ENCODE data around the gene ATP1A1. TPM values are rescaled to one million over a fixed set of nuclear protein-coding genes. Genes with fewer than 3 reads are reported as not detected.

The ATP1A1 gene
- total RNA-seq, 1 experiment from 2014 or later, result 484 TPM

DNA sequence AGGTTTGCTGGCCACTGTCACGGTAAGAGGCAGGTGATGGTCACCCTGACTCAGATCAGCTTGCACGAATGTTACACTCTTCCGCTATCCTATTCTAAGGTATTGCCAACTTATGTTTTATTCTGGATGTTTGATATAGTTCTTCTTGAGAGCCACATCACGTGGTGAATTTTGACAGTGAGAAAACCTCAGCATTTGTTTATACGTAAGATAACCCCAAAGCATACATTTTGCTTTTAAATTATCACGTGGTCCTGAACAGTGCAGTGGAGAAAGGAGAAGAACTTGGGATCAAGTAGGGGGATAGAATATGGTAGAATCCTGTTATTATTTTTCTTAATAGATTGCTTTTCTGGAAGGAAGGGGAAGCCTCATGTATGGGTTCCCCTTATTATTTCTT lies 16.6 kb downstream of the ATP1A1 start:
- TF ChIP-seq CTCF (IDR thresholded peaks at IDR 0.05; ENCODE audit: unreplicated experiment), result no peak
- peaks cover 75% of the 10 kb centered on the region for H3K36me3 Mint-ChIP-seq (ENCODE audit: insufficient read depth, unreplicated experiment)
- no peak overlapping the region for H3K4me3 Mint-ChIP-seq (ENCODE audit: low read depth, unreplicated experiment)
- no peak for DNase-seq
- no peaks in the 10 kb centered on the region for H3K27me3 Mint-ChIP-seq (ENCODE audit: unreplicated experiment)
- no peaks in the 10 kb centered on the region for H3K9me3 Mint-ChIP-seq (ENCODE audit: low read depth, unreplicated experiment)
- no peak overlapping the region for H3K27ac Mint-ChIP-seq (ENCODE audit: unreplicated experiment)
- no TSS peak for BruUV-seq (replicated peaks)
- intact Hi-C loops (cut with micrococcal nuclease; ENCODE audit: unreplicated experiment), result no loop called here
- CTCF ChIA-PET, result no interaction called here
- H3K4me1 Mint-ChIP-seq (ENCODE audit: low read depth, unreplicated experiment), result peaks cover 15% of the 10 kb centered on the region

- Mint-ChIP-seq H3K27ac (ENCODE audit: unreplicated experiment) (no peak overlapping the region), H3K4me3 (ENCODE audit: low read depth, unreplicated experiment) (no peak overlapping the region), H3K27me3 (ENCODE audit: unreplicated experiment) (no peaks in the 10 kb centered on the region), H3K9me3 (ENCODE audit: low read depth, unreplicated experiment) (no peaks in the 10 kb centered on the region), H3K36me3 (ENCODE audit: insufficient read depth, unreplicated experiment) (peaks cover 74% of the 10 kb centered on the region), H3K4me1 (ENCODE audit: low read depth, unreplicated experiment) (peaks cover 15% of the 10 kb centered on the region)
- intact Hi-C loops (cut with micrococcal nuclease; ENCODE audit: unreplicated experiment), result no loop called here
- no TSS peak for BruUV-seq (replicated peaks)
- CTCF ChIA-PET, result no interaction called here
- no peak for DNase-seq
- no peak for TF ChIP-seq CTCF (IDR thresholded peaks at IDR 0.05; ENCODE audit: unreplicated experiment)
Observed at GRCh38 chr1:116390195-116390594, 17.2 kb downstream of the ATP1A1 start.

GRCh38 chr1:116391185-116391584 lies 18.1 kb downstream of the ATP1A1 start:
- H3K27me3 Mint-ChIP-seq (ENCODE audit: unreplicated experiment), result no peaks in the 10 kb centered on the region
- no peak overlapping the region for H3K27ac Mint-ChIP-seq (ENCODE audit: unreplicated experiment)
- no peak for DNase-seq
- CTCF ChIA-PET, result interaction anchor here (0.6 kb wide), 1 partner anchor 26 kb away, joined by 4 read pairs; no protein-coding TSS in a partner anchor
- no TSS peak for BruUV-seq (replicated peaks)
- no peak overlapping the region for H3K4me3 Mint-ChIP-seq (ENCODE audit: low read depth, unreplicated experiment)
- H3K9me3 Mint-ChIP-seq (ENCODE audit: low read depth, unreplicated experiment), result no peaks in the 10 kb centered on the region
- no peak for TF ChIP-seq CTCF (IDR thresholded peaks at IDR 0.05; ENCODE audit: unreplicated experiment)
- peaks cover 76% of the 10 kb centered on the region for H3K36me3 Mint-ChIP-seq (ENCODE audit: insufficient read depth, unreplicated experiment)
- intact Hi-C loops (cut with micrococcal nuclease; ENCODE audit: unreplicated experiment), result no loop called here
- H3K4me1 Mint-ChIP-seq (ENCODE audit: low read depth, unreplicated experiment), result peaks cover 15% of the 10 kb centered on the region

GRCh38 chr1:116392717-116393404 lies 19.8 kb downstream of the ATP1A1 start:
- no peak for TF ChIP-seq CTCF (IDR thresholded peaks at IDR 0.05; ENCODE audit: unreplicated experiment)
- CTCF ChIA-PET, result no interaction called here
- no peak overlapping the region for H3K4me3 Mint-ChIP-seq (ENCODE audit: low read depth, unreplicated experiment)
- peaks cover 8% of the 10 kb centered on the region for H3K4me1 Mint-ChIP-seq (ENCODE audit: low read depth, unreplicated experiment)
- intact Hi-C loops (cut with micrococcal nuclease; ENCODE audit: unreplicated experiment), result no loop called here
- BruUV-seq (replicated peaks), result no TSS peak
- no peak for DNase-seq
- H3K27me3 Mint-ChIP-seq (ENCODE audit: unreplicated experiment), result no peaks in the 10 kb centered on the region
- no peaks in the 10 kb centered on the region for H3K9me3 Mint-ChIP-seq (ENCODE audit: low read depth, unreplicated experiment)
- peaks cover 82% of the 10 kb centered on the region for H3K36me3 Mint-ChIP-seq (ENCODE audit: insufficient read depth, unreplicated experiment)
- H3K27ac Mint-ChIP-seq (ENCODE audit: unreplicated experiment), result peak overlapping the region; percentile 54

All from Calu3 (cell line).